WERI-Rb-1 (cell line): ENCODE data around the gene MDFI.
A peak's percentile ranks its signal among the peaks of the same experiment; 100 is the strongest.

ENCODE experiments used
- DNase-seq: peaks from one replicate; pipeline ENCODE4 v3.0.0-alpha.2; 2020
- H3K27ac ChIP-seq: fragments of 250-450 bp; sonication (Bioruptor Pico); 2 replicates; pipeline ENCODE4 v1.5.1; 2020; ENCODE audit warnings: mild to moderate bottlenecking, moderate library complexity
- H3K27me3 ChIP-seq: fragments of 250-450 bp; sonication (Bioruptor Pico); 2 replicates; pipeline ENCODE4 v1.5.1; 2021; ENCODE audit warnings: mild to moderate bottlenecking, low read depth, moderate library complexity; ENCODE audit not compliant: insufficient read depth, severe bottlenecking
- H3K36me3 ChIP-seq: fragments of 250-450 bp; sonication (Bioruptor Pico); 2 replicates; pipeline ENCODE4 v1.5.1; 2020; ENCODE audit warnings: mild to moderate bottlenecking, moderate library complexity
- H3K4me3 ChIP-seq: 2 replicates; pipeline ENCODE4 v1.5.1; 2011; ENCODE audit warnings: low read depth, mild to moderate bottlenecking, control low read depth, low read length
- H3K9me3 ChIP-seq: fragments of 250-450 bp; sonication (Bioruptor Pico); 2 replicates; pipeline ENCODE4 v1.5.1; 2021; ENCODE audit warnings: mild to moderate bottlenecking, moderate library complexity; ENCODE audit not compliant: severe bottlenecking
- TF ChIP-seq, protein P1 (sequence below): IDR thresholded peaks from 2 replicates; pipeline ENCODE4 v1.5.1; 2011; ENCODE audit warnings: low read depth, mild to moderate bottlenecking, control low read depth, inconsistent platforms, low read length

The MDFI gene

DNA sequence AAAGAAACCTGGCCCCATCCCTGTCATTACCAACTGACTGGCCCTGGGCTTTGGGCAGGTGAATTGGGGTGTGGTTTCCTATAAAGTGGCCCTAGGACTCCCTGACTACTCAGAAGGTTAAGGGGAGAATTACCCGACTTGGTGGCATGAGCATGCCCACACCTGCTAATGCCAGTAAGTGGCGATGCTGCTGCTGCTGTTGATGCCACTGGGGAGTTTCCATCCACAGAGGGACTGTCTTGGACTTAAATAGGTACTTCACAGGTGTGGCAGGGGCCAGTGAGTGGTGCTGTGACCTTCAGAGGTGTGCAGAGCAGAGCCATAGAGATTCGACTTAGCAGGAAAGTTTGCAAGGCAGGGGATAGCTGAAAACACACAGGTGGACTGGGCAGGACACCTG lies 32.6 kb upstream of the MDFI start:
- Histone ChIP-seq H3K27ac (no peak overlapping the region), H3K9me3 (no peaks in the 10 kb centered on the region), H3K4me3 (no peak overlapping the region), H3K27me3 (no peaks in the 10 kb centered on the region), H3K36me3 (no peaks in the 10 kb centered on the region; the same call in 1 of the 2 replicates)
- no peak for DNase-seq
- TF ChIP-seq, protein P1, sequence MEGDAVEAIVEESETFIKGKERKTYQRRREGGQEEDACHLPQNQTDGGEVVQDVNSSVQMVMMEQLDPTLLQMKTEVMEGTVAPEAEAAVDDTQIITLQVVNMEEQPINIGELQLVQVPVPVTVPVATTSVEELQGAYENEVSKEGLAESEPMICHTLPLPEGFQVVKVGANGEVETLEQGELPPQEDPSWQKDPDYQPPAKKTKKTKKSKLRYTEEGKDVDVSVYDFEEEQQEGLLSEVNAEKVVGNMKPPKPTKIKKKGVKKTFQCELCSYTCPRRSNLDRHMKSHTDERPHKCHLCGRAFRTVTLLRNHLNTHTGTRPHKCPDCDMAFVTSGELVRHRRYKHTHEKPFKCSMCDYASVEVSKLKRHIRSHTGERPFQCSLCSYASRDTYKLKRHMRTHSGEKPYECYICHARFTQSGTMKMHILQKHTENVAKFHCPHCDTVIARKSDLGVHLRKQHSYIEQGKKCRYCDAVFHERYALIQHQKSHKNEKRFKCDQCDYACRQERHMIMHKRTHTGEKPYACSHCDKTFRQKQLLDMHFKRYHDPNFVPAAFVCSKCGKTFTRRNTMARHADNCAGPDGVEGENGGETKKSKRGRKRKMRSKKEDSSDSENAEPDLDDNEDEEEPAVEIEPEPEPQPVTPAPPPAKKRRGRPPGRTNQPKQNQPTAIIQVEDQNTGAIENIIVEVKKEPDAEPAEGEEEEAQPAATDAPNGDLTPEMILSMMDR, result peak; percentile 13; the same call in 1 of the 2 replicates

DNA sequence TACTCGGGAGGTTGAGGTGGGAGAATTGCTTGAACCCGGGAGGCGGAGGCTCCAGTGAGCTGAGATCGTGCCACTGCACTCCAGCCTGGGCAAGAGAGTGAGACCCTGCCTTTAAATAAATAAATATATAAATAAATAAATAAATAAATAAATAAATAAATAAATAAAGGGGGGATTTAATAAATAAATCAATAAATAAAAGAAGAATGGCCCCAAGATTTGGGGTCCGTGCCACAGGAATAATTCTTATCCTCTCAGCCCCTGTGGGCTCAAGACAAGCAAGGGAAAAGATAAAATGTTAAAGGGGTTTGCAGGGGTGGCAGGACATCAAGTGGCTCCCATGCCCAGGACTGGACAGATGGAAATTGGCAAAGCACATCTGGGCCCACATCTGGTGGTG lies 31.2 kb upstream of the MDFI start:
- Histone ChIP-seq H3K36me3 (no peaks in the 10 kb centered on the region), H3K27ac (no peak overlapping the region), H3K4me3 (no peak overlapping the region), H3K27me3 (no peaks in the 10 kb centered on the region), H3K9me3 (peaks cover under 1% of the 10 kb centered on the region)
- TF ChIP-seq, protein P1, result no peak
- no peak for DNase-seq

DNA sequence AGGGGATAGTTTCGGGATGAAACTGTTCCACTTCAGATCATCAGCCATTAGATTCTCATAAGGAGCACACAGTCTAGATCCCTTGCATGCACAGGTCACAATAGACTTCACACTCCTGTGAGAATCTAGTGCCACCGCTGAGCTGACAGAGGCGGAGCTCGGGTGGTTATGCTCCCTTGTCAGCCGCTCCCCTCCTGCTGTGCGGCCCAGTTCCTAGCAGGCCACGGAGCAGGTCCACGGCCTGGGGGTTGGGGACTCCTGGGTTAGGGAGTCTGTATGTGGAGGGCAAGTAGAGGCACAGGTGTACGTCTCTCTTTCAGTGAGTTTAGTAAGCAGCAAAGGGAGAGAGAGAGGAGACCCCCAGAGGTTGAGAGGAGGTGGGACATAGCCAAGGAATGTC lies 30.5 kb upstream of the MDFI start:
- peak; percentile 41 for DNase-seq

DNA sequence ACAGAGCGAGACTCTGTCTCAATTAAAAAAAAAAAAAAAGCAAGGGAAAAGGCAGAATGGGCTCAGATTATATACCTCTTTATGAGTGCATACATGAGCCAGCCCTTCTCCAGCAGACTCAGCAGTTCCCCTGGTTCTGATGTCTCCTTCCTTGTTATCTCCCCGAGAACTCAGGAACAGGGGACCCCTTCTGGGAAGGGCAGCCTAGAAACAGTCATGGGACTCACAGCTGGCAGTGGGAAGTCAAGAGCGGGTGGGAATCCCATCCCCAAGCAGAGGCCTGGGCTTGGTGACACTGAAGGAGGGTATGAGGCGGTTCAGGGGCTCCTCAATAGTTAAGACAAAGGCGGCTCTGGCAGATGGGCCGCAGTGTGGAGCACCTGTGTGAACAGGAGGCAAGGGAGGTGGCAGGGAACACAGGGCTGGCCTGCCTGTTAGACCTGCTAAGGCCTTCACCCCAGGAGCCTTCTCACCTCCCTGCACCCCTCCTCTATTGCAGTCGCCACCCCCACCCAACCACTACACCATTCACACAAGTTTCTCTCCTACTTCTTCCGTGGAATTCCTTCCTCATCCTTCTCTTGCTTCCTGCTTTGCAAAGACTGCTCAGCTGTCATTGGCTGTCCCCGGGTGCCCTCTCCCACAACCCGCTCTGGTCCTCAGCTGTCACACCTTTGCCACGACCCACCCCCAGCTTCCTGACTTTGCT lies 29.7 kb upstream of the MDFI start:
- TF ChIP-seq, protein P1, result no peak

More for the DNA sequence above, 30.5 kb upstream of the MDFI start:
- no peaks in the 10 kb centered on the region for H3K36me3 ChIP-seq
- TF ChIP-seq, protein P1, result no peak
- H3K27ac ChIP-seq, result no peak overlapping the region; the same call in 1 of the 2 replicates
- H3K9me3 ChIP-seq, result peaks cover 4% of the 10 kb centered on the region
- H3K4me3 ChIP-seq, result no peak overlapping the region
- no peaks in the 10 kb centered on the region for H3K27me3 ChIP-seq

DNA sequence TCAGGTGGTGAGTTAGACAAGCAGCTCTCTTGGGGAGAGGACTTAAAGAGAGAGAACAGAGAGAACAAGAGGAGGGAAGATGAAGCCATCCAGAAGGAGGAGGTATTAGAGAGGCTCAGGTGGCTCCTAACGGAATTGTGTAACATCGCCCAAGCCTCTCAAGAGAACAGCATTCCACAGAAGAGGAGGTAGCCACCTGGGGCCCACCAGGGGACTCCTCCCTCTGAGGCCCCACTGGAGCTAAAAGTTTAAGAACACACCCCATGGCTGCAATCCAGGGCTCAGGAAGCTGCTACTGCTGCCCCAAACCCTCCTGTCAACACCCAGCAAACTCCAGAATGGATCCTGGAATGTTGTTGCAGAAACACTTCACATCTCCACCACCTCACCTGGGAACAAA lies 23.6 kb upstream of the MDFI start:
- no peaks in the 10 kb centered on the region for H3K36me3 ChIP-seq
- H3K27me3 ChIP-seq, result no peaks in the 10 kb centered on the region
- no peak overlapping the region for H3K4me3 ChIP-seq
- no peak for DNase-seq
- TF ChIP-seq, protein P1, result no peak
- no peak overlapping the region for H3K27ac ChIP-seq
- peaks cover 13% of the 10 kb centered on the region for H3K9me3 ChIP-seq

More for the DNA sequence above, 29.7 kb upstream of the MDFI start:
- DNase-seq, result peak; percentile 68
- H3K36me3 ChIP-seq, result no peaks in the 10 kb centered on the region
- H3K9me3 ChIP-seq, result peaks cover 9% of the 10 kb centered on the region
- H3K4me3 ChIP-seq, result no peak overlapping the region
- no peaks in the 10 kb centered on the region for H3K27me3 ChIP-seq
- peak overlapping the region; percentile 44 for H3K27ac ChIP-seq

DNA sequence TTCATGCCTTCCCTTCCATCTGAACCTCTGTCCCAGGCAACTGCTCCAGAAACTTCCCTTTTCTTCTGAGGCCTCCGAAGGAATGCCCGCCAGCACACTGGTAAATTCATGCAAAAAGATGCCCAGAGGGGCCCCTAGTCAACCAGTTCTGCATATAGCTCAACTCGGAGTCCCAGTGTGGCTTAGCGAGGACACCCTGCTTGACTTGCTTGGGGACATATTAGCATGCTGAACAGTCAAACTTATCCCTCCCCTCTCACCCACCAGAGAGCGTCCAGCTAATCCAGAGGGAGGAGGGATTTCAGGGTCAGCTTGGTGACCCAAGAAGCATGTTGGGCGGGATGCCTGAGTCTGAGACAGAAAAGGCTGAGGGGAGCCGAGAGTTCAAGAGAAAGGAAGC lies 23.0 kb upstream of the MDFI start:
- H3K27ac ChIP-seq, result no peak overlapping the region
- TF ChIP-seq, protein P1, result no peak
- H3K27me3 ChIP-seq, result no peaks in the 10 kb centered on the region
- no peak overlapping the region for H3K4me3 ChIP-seq
- no peak for DNase-seq
- peaks cover 13% of the 10 kb centered on the region for H3K9me3 ChIP-seq
- H3K36me3 ChIP-seq, result no peaks in the 10 kb centered on the region
